Gastrocnemius medialis (tissue), 4 donors: Measurements from ENCODE around the gene TEX14. TPM values are rescaled to one million over a fixed set of nuclear protein-coding genes. Genes with fewer than 3 reads are reported as not detected.

Experiments used
- ATAC-seq, 2 donors: fragments of 150-250 bp; one replicate each; pipeline ENCODE4 v1.9.1; 2016
- DNase-seq, 2 donors: peaks; one replicate each; pipeline ENCODE4 v3.0.0-alpha.2; 2019
- H3K27ac ChIP-seq, 4 donors: fragments of 200-600 bp; sonication (generic); 1 replicate in 1 of 4; 2 replicates in 3 of 4; pipeline ENCODE4 v1.5.1; 2016 to 2018; ENCODE audit warnings: mild to moderate bottlenecking in 2 of 4, moderate library complexity in 1 of 4
- H3K27me3 ChIP-seq, 3 donors: fragments of 200-600 bp; sonication (generic) in 2 of 3; 1 replicate in 1 of 3; 2 replicates in 2 of 3; pipeline versions ENCODE4 v1.5.1 to v1.6.0; 2016 to 2019; ENCODE audit warnings: mild to moderate bottlenecking in 1 of 3, moderate library complexity in 1 of 3
- H3K36me3 ChIP-seq, 2 donors: fragments of 200-600 bp; sonication (generic) in 1 of 2; one replicate each; pipeline ENCODE4 v1.5.1; 2017 to 2018
- H3K4me1 ChIP-seq, 2 donors: fragments of 200-600 bp; sonication (generic) in 1 of 2; one replicate each; pipeline ENCODE4 v1.5.1; 2016 to 2017; ENCODE audit warnings: mild to moderate bottlenecking in 2 of 2
- H3K4me3 ChIP-seq, 4 donors: fragments of 200-600 bp; sonication (generic) in 3 of 4; 1 replicate in 1 of 4; 2 replicates in 3 of 4; pipeline ENCODE4 v1.5.1; 2016 to 2019; ENCODE audit warnings: mild to moderate bottlenecking in 2 of 4
- H3K9me3 ChIP-seq, 3 donors: fragments of 200-600 bp; sonication (generic) in 2 of 3; 1 replicate in 1 of 3; 2 replicates in 2 of 3; pipeline ENCODE4 v1.5.1; 2016 to 2019
- POLR2A ChIP-seq, 2 donors: fragments of 450-650 bp; IDR thresholded peaks; one replicate each; pipeline ENCODE4 v1.6.1; 2017; ENCODE audit warnings: antibody characterized with exemption in 2 of 2, mild to moderate bottlenecking in 2 of 2, moderate library complexity in 2 of 2
- in situ Hi-C, 4 donors: fragments of 200-750 bp; cut with MboI; loops; one replicate each; pipeline versions ENCODE4 v1.15.0 to v1.8.0; 2017; ENCODE audit warnings: low sequenced_read_pairs in 4 of 4
- intact Hi-C: fragments of 100-400 bp; cut with DNase I; formaldehyde crosslinking; loops from one replicate; pipeline ENCODE4 v1.15.1; 2023; ENCODE audit warnings: low total_unique reads
- total RNA-seq, 4 donors: library from RNA; depleted of rRNA; stranded (reverse); fragments of >200 nt; gene quantifications; one replicate each; pipeline versions ENCODE4 v1.1.0 to v1.2.3, GENCODE V29; 2016
- TF ChIP-seq, protein P1 (sequence below), 5 experiments: fragments of 450-650 bp in 3 of 5; fragments of 200-600 bp in 2 of 5; sonication (generic) in 2 of 5; IDR thresholded peaks in 4 of 5; conservative IDR thresholded peaks in 1 of 5; 1 replicate in 4 of 5; 2 replicates in 1 of 5; pipeline ENCODE4 v1.5.1; 2016 to 2019; ENCODE audit warnings: antibody characterized with exemption in 5 of 5, mild to moderate bottlenecking in 3 of 5, moderate library complexity in 3 of 5

The TEX14 gene
- total RNA-seq, 4 donors from 2014 or later: not detected

GRCh38 chr17:58605986-58606385, 85.9 kb downstream of the TEX14 start:
- in situ Hi-C loops (no loop called here), intact Hi-C loops (no loop called here)
- Histone ChIP-seq H3K4me1 (no peaks in the 10 kb centered on the region), H3K27ac (no peak overlapping the region), H3K4me3 (no peak overlapping the region), H3K36me3 (no peaks in the 10 kb centered on the region), H3K9me3 (no peaks in the 10 kb centered on the region), H3K27me3 (no peaks in the 10 kb centered on the region)
- DNase-seq (no peak), ATAC-seq (no peak)
- TF ChIP-seq, protein P1, sequence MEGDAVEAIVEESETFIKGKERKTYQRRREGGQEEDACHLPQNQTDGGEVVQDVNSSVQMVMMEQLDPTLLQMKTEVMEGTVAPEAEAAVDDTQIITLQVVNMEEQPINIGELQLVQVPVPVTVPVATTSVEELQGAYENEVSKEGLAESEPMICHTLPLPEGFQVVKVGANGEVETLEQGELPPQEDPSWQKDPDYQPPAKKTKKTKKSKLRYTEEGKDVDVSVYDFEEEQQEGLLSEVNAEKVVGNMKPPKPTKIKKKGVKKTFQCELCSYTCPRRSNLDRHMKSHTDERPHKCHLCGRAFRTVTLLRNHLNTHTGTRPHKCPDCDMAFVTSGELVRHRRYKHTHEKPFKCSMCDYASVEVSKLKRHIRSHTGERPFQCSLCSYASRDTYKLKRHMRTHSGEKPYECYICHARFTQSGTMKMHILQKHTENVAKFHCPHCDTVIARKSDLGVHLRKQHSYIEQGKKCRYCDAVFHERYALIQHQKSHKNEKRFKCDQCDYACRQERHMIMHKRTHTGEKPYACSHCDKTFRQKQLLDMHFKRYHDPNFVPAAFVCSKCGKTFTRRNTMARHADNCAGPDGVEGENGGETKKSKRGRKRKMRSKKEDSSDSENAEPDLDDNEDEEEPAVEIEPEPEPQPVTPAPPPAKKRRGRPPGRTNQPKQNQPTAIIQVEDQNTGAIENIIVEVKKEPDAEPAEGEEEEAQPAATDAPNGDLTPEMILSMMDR (IDR thresholded peaks at IDR 0.05 in 4 of 5, conservative IDR thresholded peaks at IDR 0.05 in 1 of 5): no peak
- no peak for TF ChIP-seq POLR2A (IDR thresholded peaks at IDR 0.05)

GRCh38 chr17:58605470-58605869, 86.4 kb downstream of the TEX14 start:
- ATAC-seq (no peak), DNase-seq (no peak)
- intact Hi-C loops: no loop called here
- Histone ChIP-seq H3K27me3 (no peaks in the 10 kb centered on the region), H3K9me3 (no peaks in the 10 kb centered on the region), H3K4me1 (no peaks in the 10 kb centered on the region), H3K36me3 (no peaks in the 10 kb centered on the region), H3K4me3 (no peak overlapping the region), H3K27ac (no peak overlapping the region)
- in situ Hi-C loops: no loop called here
- TF ChIP-seq, protein P1 (IDR thresholded peaks at IDR 0.05 in 4 of 5, conservative IDR thresholded peaks at IDR 0.05 in 1 of 5): no peak
- no peak for TF ChIP-seq POLR2A (IDR thresholded peaks at IDR 0.05)

DNA sequence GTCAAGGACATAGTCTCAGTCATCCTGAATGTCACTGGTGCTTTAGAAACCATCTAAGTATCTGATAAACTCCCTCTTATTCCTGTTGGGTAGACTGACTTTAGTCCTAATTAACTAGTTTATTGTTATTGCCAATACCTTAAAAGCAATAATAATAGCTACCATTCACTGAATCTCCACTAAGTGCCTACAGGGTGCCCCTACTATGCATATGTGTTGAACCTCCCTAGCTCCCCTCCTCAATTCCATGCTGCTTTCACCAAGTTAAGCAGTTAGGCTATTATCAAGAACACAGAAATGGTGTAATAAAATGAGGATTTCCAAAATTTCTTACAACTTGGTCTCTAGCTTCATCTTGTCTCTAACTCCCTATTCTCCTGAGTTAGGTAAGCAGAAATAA, 89.9 kb downstream of the TEX14 start:
- ATAC-seq: no peak
- H3K27ac ChIP-seq: no peak overlapping the region
- H3K27me3 ChIP-seq: no peaks in the 10 kb centered on the region
- H3K4me3 ChIP-seq: no peak overlapping the region
- intact Hi-C loops (no loop called here), in situ Hi-C loops (no loop called here)
- TF ChIP-seq, protein P1 (IDR thresholded peaks at IDR 0.05 in 4 of 5, conservative IDR thresholded peaks at IDR 0.05 in 1 of 5): no peak
- TF ChIP-seq POLR2A (IDR thresholded peaks at IDR 0.05): no peak
- no peak for DNase-seq
- H3K9me3 ChIP-seq: no peaks in the 10 kb centered on the region
- H3K4me1 ChIP-seq: no peaks in the 10 kb centered on the region
- H3K36me3 ChIP-seq: no peaks in the 10 kb centered on the region

DNA sequence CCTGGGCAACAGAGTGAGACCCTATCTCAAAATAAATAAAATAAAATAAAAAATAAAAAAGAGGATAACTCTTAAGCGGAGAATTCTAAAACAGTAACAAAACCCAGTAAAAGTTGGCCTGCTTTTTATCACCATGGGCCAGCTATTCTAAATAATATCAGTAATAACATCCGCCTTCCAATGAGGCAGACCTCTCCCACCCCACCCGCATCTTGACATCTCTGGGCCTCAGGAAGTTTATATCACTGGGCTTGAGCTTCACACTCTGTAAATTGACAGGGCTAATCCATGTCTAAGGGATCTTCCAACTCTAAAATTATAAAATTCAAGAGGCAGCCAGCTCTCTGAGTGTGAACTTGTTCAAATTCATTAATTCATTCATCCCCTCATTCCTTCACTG, 94.5 kb downstream of the TEX14 start:
- no peaks in the 10 kb centered on the region for H3K9me3 ChIP-seq
- H3K27ac ChIP-seq: no peak overlapping the region
- H3K4me1 ChIP-seq: no peaks in the 10 kb centered on the region
- TF ChIP-seq, protein P1 (IDR thresholded peaks at IDR 0.05 in 4 of 5, conservative IDR thresholded peaks at IDR 0.05 in 1 of 5): no peak
- no peak for TF ChIP-seq POLR2A (IDR thresholded peaks at IDR 0.05)
- intact Hi-C loops: no loop called here
- no peak overlapping the region for H3K4me3 ChIP-seq
- H3K36me3 ChIP-seq: no peaks in the 10 kb centered on the region
- no peak for ATAC-seq
- no peaks in the 10 kb centered on the region for H3K27me3 ChIP-seq
- no peak for DNase-seq
- in situ Hi-C loops: loop anchor here in 1 of 4 donors (25.0 kb wide), 1 partner anchor 415 kb away; no protein-coding TSS in a partner anchor

DNA sequence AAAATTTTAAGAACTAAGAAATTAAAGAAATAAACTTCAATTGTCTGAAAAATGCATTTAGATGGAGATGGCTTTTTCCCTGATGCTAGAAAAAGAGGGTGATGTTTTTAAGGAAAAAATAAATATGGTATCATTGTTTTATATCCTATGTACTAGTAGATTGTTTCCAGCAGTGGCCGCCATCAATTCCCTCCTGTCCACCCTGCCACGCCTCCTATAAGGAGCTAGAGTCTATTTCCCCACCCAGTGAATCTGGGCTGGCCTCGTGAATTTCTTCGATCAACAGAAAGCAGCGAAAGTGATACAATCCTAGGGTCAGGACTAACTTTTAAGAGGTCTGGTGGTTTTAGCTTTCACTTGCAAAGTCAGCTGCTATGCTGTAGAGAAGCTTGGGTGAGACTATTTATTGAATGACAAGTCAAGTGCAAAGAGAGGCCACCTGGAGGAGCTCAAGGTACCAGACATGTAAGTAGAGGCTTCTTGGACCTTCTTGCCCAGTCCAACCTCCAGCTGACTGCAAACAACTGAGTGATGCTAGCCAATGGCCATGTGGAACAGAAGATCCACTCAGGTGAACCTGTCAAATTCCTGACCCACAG, 96.6 kb downstream of the TEX14 start:
- intact Hi-C loops (no loop called here), in situ Hi-C loops (loop anchor here in 1 of 4 donors (25.0 kb wide), 1 partner anchor 417 kb away; no protein-coding TSS in a partner anchor)
- Histone ChIP-seq H3K36me3 (no peaks in the 10 kb centered on the region), H3K4me3 (no peak overlapping the region), H3K9me3 (no peaks in the 10 kb centered on the region), H3K4me1 (no peaks in the 10 kb centered on the region), H3K27me3 (no peaks in the 10 kb centered on the region), H3K27ac (no peak overlapping the region)
- ATAC-seq: no peak
- TF ChIP-seq, protein P1 (IDR thresholded peaks at IDR 0.05 in 4 of 5, conservative IDR thresholded peaks at IDR 0.05 in 1 of 5): no peak
- no peak for TF ChIP-seq POLR2A (IDR thresholded peaks at IDR 0.05)
- DNase-seq: no peak
